GM21515 (cell line): ENCODE data around the gene KCND2.

Experiments
- ATAC-seq: cut with Tn5 transposase; IDR thresholded peaks from one replicate; pipeline ENCODE4 v1.9.1; 2021; ENCODE audit not compliant: unreplicated experiment

Gene KCND2

DNA sequence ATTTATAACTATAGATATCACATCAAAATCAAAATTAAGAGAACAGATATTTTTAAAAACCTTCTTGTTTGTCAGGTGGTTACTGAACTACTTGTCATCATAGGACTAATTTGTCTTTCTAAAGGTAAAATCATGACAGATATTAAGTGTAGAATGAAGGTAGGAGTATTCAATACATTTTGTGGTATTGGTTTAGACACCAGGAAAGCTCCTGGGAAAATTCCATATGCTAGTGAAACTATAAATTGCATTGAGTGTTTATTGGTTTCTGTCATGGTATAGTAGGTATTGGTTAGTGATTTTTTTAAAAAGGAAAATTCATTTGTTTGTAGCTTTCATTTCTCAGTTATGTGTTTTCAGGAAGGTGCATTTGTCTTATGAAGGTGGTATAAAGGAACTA lies 132.7 kb downstream of the KCND2 start:
- no peak for ATAC-seq

DNA sequence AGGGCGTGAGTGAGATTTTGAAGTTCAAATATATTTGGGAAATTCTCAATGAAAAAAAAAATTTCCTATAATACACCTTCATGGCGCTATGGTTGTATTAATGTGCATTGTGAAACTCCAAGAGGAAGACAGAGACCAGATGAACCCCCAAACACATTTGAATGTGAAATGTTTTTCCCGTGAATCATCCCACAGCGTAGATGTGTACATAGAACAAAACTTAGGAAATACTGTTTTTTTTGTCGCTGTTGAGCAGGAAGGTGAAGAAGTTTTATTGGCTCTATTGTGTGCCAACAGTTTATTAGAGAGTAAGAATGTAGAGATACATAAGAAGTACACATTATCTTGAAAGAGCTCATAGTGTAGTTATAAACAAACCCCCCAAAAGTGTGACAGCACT lies 134.0 kb downstream of the KCND2 start:
- ATAC-seq: no peak

DNA sequence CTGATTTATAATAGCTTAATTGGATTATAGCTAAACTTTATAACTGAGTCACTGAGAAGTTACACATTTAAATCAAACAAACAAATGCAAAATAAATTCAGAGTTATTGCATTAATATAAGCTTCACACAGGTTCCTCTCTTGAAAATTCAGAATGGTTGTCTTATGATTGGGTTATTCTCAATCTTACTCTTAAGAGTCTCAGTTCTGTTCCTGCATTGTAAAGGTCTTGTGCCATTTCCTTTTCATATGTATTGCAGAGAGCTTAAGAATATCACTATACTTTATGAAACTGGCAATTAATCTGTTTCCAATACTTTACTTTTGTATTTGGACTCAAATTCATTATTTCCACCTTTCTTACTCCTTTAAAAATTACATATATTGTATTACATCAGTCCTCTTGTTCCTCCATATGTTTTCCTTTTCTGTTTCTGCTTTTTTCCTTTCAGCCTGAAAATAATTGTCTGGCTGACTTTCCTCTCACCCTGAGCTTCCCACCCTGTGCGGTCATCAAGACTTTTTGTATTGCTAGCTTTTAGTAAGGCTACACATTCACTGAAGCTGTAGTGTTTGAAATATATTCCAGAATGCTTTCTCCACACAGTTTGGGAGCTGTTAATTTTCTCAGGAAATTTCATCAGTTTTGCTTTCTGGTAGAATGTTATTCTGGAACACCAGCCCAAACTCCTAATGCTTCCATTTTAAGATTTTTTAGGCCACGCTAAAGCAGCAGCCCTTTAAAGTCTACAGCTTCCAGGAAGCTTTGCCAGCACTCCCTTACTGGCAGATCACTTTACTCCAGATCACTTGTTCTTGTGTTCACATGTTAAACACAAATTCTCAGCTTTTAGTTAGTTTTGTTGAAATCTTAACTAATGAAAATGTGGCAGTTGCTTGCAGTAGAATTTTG lies 139.4 kb downstream of the KCND2 start:
- ATAC-seq: peak; percentile 79

DNA sequence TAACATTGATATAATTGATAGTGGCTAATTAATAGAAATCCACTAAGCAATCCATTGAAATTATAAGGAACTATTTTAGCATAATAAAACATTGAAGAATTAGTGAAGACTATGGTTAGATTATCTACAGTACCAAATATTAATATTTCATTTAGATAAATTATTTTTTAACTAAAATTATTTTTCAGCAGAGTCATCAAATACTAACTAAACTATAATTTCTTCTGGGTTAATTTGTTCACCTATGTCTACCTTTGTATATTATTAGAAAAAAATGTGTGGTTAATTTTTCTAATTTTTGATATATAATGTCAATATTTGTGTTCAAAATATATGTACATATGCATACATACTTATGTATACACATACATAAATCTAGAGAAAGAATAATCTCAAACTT lies 140.2 kb downstream of the KCND2 start:
- no peak for ATAC-seq

DNA sequence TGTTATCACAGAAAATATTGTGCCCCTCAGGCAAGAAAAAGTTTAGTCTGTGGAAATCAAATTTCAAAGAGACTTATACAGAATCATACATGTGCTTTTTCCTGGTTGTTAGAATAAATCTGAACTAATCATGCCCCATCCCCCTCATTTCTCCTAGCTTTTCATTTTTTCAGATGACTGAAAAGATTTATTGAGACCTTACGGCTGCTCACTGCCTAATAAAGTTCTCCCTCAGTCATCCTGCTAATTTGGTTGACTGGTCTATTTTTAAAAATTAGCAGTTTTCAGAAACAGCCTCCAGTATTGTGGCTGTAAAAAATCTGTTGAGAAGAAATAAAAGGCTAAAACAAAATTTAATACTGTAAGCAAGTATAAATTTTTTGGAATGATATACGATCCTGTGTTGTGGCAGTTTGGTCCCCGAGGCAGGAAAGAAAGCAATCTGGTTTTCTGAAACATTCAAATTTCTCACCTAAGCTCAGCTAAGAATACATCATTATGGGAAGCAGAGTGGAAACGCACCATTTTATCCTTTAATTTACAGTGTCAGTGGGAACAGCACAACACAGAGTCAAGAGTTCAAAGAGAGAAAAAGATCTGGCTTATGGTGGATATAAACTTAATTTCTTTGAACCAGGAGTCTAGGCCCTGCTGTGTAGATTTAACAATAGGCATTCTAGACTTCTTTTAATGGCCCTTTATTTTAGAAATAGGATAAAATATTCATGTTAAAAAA lies 144.4 kb downstream of the KCND2 start:
- no peak for ATAC-seq

DNA sequence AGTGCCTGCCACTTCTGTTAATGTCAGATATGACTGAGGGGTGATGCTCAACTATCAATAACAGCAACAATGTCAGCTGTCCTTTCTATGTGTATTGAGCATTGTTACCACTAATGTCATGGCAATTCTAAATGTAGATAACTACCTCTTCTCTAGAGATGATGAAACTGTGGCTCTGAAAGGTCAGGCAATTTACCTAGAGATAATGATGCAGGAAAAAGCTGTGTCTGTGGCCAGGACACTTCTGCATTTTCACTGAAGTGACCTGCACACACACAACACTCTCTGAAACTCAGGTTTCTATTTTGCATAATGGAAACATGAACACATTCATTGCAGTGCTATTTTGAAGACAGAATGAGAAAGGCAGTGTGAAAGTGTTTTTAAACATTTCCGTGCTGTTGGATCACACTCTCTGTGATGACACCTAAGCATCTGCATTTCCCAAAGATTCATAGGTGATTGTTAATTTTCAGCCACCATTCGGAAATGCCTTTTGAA lies 148.2 kb downstream of the KCND2 start:
- peak; percentile 96 for ATAC-seq

DNA sequence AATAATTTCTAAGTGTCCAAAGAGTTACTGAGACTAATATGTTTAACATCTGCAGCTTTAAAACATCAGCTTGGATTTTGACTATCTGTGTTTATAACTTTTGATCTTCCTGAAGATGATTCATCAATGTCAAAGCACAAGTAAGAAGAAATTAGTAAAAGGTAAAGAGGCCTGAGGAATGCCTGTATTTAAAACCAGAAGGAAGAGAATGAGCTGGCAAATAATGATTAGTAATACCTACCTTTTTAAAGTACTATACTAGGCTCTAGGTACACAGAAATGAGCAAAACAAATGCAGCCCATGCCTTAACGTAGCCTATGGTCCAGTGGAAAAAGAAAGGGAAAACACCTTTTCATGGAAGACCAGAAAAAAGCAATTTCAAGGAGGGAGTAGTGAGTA lies 158.0 kb downstream of the KCND2 start:
- no peak for ATAC-seq

DNA sequence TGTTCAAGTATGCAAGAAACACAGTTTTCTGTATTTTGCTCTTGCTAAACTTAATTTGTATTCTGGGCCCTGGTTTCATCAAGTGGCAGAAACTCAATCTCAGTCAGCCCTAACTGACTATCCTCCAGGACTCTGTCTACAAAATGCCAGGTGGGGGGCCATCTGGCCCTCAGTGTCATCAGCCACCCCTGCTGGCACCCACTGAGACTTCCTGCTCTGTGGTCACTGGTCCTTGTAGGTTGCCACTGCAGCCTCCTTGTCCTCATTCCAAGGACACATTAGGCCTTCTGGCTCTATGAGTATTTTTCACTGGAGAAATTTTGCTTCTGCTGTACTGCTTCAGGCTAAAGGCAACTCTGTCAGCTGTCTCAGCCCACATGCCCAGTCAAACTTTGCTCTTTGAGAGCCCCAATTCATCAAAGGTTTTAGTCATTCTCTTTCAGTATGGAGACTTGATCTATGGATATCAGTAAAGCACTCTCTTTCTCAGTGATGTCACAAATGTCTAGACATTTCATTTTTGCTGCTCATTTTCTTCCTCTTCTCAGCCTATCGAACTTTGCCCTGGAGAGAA lies 163.6 kb downstream of the KCND2 start:
- no peak for ATAC-seq

DNA sequence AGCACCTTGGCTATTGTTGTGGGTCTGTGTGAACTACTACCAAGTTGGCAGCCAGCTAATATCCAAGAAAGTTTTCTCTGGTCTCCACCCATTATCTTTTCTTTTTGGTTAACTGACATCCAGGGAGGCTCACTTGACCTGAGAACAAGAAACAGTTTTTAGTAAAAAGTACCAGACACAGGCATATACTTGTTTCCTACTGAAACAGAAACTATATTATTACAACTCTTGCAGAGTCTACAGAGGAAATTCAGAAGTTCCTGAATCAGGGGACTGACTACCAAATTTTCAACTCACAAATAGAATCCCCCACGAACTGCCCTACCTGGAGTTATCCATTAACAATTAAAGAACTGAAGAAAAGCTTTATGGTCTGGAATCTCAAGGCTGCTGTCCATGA lies 168.9 kb downstream of the KCND2 start:
- peak; percentile 94 for ATAC-seq

DNA sequence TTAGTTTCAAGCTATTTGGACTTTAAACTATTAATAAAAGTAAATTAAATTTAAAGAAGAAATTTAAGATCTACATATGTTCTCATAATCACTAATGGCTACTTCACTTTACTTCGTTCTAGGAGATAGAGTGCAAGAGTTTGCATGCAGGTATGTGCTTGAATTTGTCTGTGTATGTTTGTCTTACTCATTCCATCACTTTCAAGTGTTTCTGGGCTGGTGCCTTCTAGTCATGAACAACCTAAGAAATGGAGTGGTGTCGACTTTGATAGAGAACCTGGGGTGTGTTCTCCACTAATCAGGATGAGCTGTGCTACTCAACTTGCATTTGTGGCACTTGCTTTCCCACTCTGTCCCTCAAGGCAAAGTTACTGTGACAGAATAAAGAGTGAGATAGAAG lies 169.9 kb downstream of the KCND2 start:
- ATAC-seq: no peak

DNA sequence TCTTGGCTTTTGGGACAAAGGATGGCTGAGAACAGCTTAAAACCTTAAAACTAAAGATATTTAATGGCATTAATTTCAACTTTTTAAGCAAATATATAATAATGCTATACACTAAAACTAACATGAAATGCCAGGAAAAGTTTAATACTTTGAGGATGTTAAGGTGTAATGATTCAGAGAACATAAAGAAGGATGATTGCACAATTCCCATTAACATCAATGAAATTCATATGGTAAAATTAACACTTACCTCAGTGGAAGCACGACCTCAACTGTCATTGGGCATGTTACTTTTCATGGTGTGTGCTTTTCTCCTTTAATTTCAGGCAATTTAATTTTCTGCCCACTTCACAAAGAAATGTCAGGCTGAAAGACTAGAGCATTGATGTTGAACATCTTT lies 171.7 kb downstream of the KCND2 start:
- no peak for ATAC-seq

DNA sequence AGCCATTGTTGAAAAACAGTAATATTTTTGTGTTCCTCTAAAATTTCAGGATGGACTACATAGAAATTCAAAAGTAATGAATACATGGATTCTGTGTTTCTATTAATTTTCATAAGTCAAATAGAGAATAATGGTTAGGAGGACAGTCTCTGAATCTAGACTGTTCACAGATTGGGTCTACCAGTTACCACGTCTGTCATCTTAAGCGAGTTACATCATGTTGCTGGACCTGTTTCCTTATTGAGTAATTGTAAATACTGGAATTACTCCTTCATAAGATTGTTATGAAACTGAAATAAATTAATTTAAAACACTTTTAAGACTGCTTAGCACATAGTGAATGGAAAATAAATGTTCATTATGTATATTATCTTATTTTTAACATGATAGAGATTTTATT lies 172.3 kb downstream of the KCND2 start:
- ATAC-seq: no peak

DNA sequence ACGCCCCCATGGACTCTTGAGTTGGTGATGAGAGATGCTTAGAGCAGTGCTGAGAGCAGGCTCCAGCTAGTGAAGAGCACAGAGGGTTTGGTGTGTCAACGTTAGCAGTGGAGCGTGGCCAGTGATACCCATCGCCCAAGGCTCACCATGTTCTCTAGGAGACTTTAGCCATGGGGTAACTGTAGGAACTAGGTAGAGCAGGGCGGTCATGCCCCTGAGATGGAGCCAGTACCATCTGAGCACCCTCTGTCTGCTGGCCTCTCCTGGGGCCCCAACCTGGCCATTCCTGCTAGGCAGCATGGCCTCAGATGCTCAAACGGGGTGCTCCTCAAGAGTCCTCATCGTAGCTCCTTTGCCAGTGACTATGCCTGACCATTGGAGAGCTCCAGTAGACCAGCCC lies 179.7 kb downstream of the KCND2 start:
- ATAC-seq: no peak

DNA sequence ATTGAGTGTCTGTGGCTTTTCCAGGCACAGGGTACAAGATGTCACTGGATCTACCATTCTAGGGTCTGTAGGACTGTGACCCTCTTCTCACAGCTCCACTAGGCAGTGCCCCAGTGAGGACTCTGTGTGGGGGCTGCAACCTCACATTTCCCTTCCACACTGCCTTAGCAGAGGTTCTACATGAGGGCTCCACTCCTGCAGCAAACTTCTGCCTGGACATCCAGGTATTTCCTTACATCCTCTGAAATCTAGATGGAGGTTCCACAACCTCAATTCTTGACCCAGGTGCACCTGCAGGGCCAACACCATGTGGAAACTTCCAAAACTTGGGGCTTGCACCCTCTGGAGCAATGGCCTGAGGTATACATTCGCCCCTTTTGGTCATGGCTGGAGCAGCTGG lies 183.7 kb downstream of the KCND2 start:
- no peak for ATAC-seq

DNA sequence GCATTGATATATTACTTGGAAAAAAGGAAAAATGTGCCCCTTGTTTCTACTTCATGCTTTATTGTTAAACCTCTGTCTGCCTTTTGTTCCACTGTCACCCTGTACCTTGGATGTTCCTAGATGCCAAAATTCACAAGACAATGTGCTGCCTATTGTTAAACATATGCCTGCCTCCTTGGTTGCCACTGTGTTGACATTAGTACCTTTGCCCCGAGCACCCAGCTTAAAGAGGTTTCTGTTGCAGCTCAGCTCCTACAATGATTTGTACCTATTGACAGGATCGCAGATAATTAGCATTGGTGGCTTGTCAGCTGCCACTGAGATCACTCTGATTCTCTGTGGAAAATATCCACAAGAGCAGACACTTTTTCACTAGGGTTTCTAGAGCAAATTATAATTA lies 188.0 kb downstream of the KCND2 start:
- no peak for ATAC-seq

DNA sequence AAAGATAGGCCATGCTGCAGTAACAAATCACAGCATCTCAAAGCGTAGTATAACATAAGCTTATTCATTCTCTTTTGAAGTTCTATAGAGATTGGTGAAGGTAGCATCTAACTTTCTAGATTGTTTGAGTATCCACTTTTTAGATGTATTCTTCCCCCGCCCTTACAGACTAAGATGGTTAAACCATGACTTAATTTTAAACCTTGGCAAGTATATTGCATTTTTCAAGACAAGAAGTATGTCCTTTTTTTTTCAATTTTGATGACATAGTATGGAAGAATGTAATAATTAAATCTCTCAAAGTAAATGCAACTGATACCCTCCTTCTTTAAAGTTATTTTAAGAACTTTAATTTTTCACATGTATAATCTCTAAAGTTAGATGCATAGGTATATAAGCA lies 190.0 kb downstream of the KCND2 start:
- no peak for ATAC-seq

DNA sequence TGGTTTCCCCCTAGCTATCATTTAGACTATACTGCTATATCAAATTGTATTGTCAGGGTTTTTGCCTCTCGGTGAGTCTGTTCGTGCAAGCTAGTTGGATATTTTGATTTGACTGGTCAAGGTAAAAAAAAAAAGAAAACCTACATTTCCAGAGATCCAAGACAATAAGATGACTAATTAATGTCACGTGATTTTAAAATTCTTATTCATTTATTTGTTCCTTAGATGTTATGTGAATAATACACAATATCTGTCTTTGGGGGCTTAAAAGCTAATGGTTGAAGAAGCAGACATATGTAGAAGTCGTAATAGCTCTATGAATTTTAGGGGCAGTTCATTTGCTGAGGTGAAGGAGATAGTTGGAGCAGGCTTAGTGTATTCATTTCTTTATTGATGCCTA lies 191.1 kb downstream of the KCND2 start:
- ATAC-seq: no peak

DNA sequence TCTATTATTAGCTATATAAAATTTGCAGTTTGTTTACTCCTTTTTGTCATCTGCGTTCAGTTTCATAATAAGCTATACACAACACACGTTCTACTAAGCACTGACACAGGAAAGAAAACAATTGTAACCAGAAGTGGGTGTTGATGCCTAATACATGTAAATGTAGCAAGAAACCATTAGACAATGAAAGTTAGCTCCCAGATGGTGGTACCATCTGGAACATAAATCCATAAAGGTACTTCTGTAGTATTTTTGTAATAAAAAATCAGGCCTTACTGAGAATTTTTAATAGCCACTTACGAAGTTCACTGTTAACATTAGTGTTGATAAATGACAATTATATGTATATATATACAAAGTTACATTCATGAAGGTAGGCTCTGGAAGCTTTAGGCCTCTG lies 194.7 kb downstream of the KCND2 start:
- no peak for ATAC-seq

DNA sequence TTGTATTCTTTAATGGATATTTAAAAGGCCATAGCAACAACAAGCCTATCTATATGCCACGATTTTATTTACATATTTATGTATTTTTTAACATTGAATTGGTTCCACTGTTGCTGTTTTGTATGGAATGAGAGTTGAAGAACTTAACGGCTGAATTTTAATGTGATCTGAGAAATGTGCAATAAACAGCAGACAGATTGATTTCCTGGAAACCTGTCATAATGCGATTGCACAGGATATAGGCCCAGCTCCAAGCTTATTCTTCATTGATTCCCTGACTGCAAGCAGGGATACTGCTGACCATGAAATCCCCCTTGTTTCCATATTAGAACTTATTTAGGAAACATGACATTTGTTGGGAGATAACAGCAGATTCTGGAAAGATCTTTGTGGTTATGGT lies 195.6 kb downstream of the KCND2 start:
- no peak for ATAC-seq

DNA sequence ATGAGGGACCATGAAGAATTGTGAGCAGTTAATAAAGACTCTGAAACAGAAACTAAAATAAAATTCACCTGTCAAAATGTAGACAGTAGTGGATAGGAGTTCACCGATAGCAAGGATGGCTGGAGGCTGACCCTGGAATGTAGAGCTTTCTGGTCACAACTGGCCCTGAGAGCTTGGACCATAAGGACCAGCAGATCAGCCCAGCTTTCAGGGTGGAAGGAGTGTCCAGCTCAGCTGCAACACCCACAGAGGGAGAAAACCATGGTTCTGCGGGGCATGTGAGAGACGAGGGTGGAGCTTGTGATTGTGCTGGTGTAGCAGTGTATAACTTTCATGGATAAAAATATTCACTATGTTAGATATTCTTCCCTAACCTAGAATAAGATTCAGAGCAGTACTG lies 199.9 kb downstream of the KCND2 start:
- no peak for ATAC-seq

DNA sequence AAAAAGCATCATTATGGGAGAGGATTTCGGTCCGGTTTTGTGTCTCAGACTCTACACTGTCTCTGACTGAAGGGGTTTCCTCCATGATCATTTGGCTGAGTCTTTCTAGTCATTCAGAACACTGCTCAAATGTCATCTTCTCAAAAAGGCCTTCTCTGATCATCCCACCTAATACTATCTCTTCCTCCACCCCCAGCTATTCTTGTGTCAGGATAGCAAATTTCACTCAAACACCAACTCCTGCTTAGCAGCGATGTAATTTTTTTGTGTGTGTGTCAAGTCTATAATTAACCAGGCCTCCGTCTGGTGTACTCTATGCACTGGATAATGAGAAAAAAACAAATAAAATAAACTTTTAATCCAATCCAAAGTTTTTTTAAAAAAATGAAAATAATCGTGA lies 200.4 kb downstream of the KCND2 start:
- ATAC-seq: no peak

DNA sequence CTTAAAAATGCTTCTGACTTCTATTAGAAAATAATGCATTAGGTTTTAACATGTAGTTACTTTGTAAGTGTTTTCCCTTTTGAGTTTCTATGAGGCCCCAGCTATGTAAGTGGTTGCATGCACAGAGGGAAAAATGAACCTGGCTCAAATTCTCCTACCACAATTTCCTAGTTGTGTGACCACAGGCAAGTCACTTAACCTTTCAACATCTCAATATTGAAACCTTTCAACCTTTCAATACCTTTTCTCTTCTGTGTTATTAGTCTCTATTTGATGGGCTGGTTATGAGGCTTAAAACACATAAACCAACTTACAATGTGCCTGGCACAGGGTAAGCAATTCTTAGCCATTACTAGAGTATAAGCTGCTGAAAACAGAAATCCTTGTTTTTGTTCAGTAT lies 203.0 kb downstream of the KCND2 start:
- peak; percentile 90 for ATAC-seq
